T-helper 17 cell (primary cell): ENCODE measurements around the gene DGLUCY. TPM values are rescaled to one million over a fixed set of nuclear protein-coding genes. Genes with fewer than 3 reads are reported as not detected.

Source experiments
- ATAC-seq: fragments of 150-1000 bp; cut with Tn5 transposase; 2 replicates; pipeline ENCODE4 v1.10.0; 2021; ENCODE audit warnings: mild to moderate bottlenecking, moderate library complexity
- DNase-seq, 3 donors: peaks; one replicate each; pipeline versions ENCODE4 v3.0.0 to v3.0.0-alpha.2; 2020 to 2021
- H3K9me3 ChIP-seq: one replicate; pipeline ENCODE4 v1.7.0; 2013; ENCODE audit warnings: low read length, mild to moderate bottlenecking; ENCODE audit not compliant: control insufficient read depth, poor library complexity, severe bottlenecking
- H3K27ac Mint-ChIP-seq: one replicate; pipeline ENCODE4 v1.8.0; 2022; ENCODE audit warnings: mild to moderate bottlenecking, moderate library complexity, mixed read lengths
- H3K27me3 Mint-ChIP-seq: one replicate; pipeline ENCODE4 v1.8.0; 2022; ENCODE audit warnings: mixed read lengths
- H3K36me3 Mint-ChIP-seq: one replicate; pipeline ENCODE4 v1.8.0; 2022; ENCODE audit warnings: low read depth, mixed read lengths
- H3K4me1 Mint-ChIP-seq: one replicate; pipeline ENCODE4 v1.8.0; 2022; ENCODE audit warnings: mild to moderate bottlenecking, mixed read lengths
- H3K4me3 Mint-ChIP-seq: one replicate; pipeline ENCODE4 v1.8.0; 2022; ENCODE audit warnings: mild to moderate bottlenecking, moderate library complexity, mixed read lengths
- total RNA-seq, 4 donors: library from RNA in 2 of 4; stranded (reverse) in 2 of 4; gene quantifications; one replicate each; pipeline ENCODE4 v1.2.3 and lab custom pipeline; 2022 to 2026

DGLUCY gene
- total RNA-seq, 2 donors from 2014 or later = 81.7 to 86.0 TPM

GRCh38 chr14:91128699-91129098, 14.8 kb downstream of the DGLUCY start:
- Mint-ChIP-seq H3K4me3 (no peak overlapping the region), H3K36me3 (peaks cover 1% of the 10 kb centered on the region), H3K27me3 (no peaks in the 10 kb centered on the region), H3K4me1 (peaks cover 14% of the 10 kb centered on the region), H3K27ac (peak overlapping the region; percentile 27)
- DNase-seq (no peak), ATAC-seq (no peak)
- no peaks in the 10 kb centered on the region for H3K9me3 ChIP-seq

GRCh38 chr14:91129261-91129660, 15.4 kb downstream of the DGLUCY start:
- Mint-ChIP-seq H3K27me3 (no peaks in the 10 kb centered on the region), H3K27ac (no peak overlapping the region), H3K4me3 (no peak overlapping the region), H3K36me3 (peaks cover 5% of the 10 kb centered on the region), H3K4me1 (peaks cover 18% of the 10 kb centered on the region)
- H3K9me3 ChIP-seq = no peaks in the 10 kb centered on the region
- ATAC-seq = no peak
- no peak for DNase-seq

GRCh38 chr14:91135039-91135438, 21.2 kb downstream of the DGLUCY start:
- no peak overlapping the region for H3K27ac Mint-ChIP-seq
- no peak overlapping the region for H3K4me3 Mint-ChIP-seq
- no peaks in the 10 kb centered on the region for H3K27me3 Mint-ChIP-seq
- peaks cover 10% of the 10 kb centered on the region for H3K4me1 Mint-ChIP-seq
- H3K36me3 Mint-ChIP-seq = peaks cover 7% of the 10 kb centered on the region
- no peak for ATAC-seq
- H3K9me3 ChIP-seq = no peaks in the 10 kb centered on the region
- DNase-seq = no peak

- ATAC-seq (peak; percentile 63), DNase-seq (peak in 1 of 3 donors; percentile 35)
- Mint-ChIP-seq H3K4me1 (peaks cover 27% of the 10 kb centered on the region), H3K27ac (peak overlapping the region; percentile 79), H3K36me3 (peaks cover 6% of the 10 kb centered on the region), H3K4me3 (no peak overlapping the region), H3K27me3 (no peaks in the 10 kb centered on the region)
- H3K9me3 ChIP-seq = no peaks in the 10 kb centered on the region
These were observed 24.9 kb downstream of the DGLUCY start for GRCh38 chr14:91138511-91139359.

- H3K9me3 ChIP-seq = no peaks in the 10 kb centered on the region
- peaks cover 2% of the 10 kb centered on the region for H3K36me3 Mint-ChIP-seq
- ATAC-seq = no peak
- H3K27ac Mint-ChIP-seq = peak overlapping the region; percentile 1
- H3K27me3 Mint-ChIP-seq = no peaks in the 10 kb centered on the region
- no peak for DNase-seq
- peak overlapping the region; percentile 43 for H3K4me3 Mint-ChIP-seq
- H3K4me1 Mint-ChIP-seq = peaks cover 32% of the 10 kb centered on the region
These were observed 25.9 kb downstream of the DGLUCY start for GRCh38 chr14:91139776-91140175.

- DNase-seq (no peak), ATAC-seq (no peak)
- no peaks in the 10 kb centered on the region for H3K9me3 ChIP-seq
- Mint-ChIP-seq H3K4me3 (no peak overlapping the region), H3K27ac (peak overlapping the region; percentile 1), H3K27me3 (no peaks in the 10 kb centered on the region), H3K36me3 (no peaks in the 10 kb centered on the region), H3K4me1 (peaks cover 32% of the 10 kb centered on the region)
These were observed 26.8 kb downstream of the DGLUCY start for GRCh38 chr14:91140672-91141071.

- no peak for DNase-seq
- Mint-ChIP-seq H3K27ac (peak overlapping the region; percentile 16), H3K27me3 (no peaks in the 10 kb centered on the region), H3K4me1 (peaks cover 32% of the 10 kb centered on the region), H3K36me3 (no peaks in the 10 kb centered on the region), H3K4me3 (peak overlapping the region; percentile 28)
- ATAC-seq = peak; percentile 86
- H3K9me3 ChIP-seq = no peaks in the 10 kb centered on the region
These were observed 28.4 kb downstream of the DGLUCY start for GRCh38 chr14:91142214-91142668.

GRCh38 chr14:91143862-91144261, 30.0 kb downstream of the DGLUCY start:
- H3K36me3 Mint-ChIP-seq = no peaks in the 10 kb centered on the region
- peaks cover 32% of the 10 kb centered on the region for H3K4me1 Mint-ChIP-seq

GRCh38 chr14:91144425-91145145, 30.7 kb downstream of the DGLUCY start:
- Mint-ChIP-seq H3K4me1 (peaks cover 32% of the 10 kb centered on the region), H3K4me3 (no peak overlapping the region), H3K27ac (peak overlapping the region; percentile 74), H3K27me3 (no peaks in the 10 kb centered on the region), H3K36me3 (no peaks in the 10 kb centered on the region)
- no peaks in the 10 kb centered on the region for H3K9me3 ChIP-seq
- DNase-seq (no peak), ATAC-seq (no peak)

More at GRCh38 chr14:91143862-91144261, 30.0 kb downstream of the DGLUCY start:
- Mint-ChIP-seq H3K27ac (peak overlapping the region; percentile 74), H3K27me3 (no peaks in the 10 kb centered on the region), H3K4me3 (no peak overlapping the region)
- no peak for DNase-seq
- no peak for ATAC-seq
- H3K9me3 ChIP-seq = no peaks in the 10 kb centered on the region

GRCh38 chr14:91145391-91146160, 31.7 kb downstream of the DGLUCY start:
- H3K27ac Mint-ChIP-seq = peak overlapping the region; percentile 54
- peaks cover 26% of the 10 kb centered on the region for H3K4me1 Mint-ChIP-seq
- ATAC-seq (no peak), DNase-seq (no peak)
- no peaks in the 10 kb centered on the region for H3K9me3 ChIP-seq
- H3K4me3 Mint-ChIP-seq = no peak overlapping the region
- no peaks in the 10 kb centered on the region for H3K36me3 Mint-ChIP-seq
- H3K27me3 Mint-ChIP-seq = no peaks in the 10 kb centered on the region

- Mint-ChIP-seq H3K27ac (peak overlapping the region; percentile 54), H3K36me3 (peaks cover 2% of the 10 kb centered on the region), H3K4me1 (peaks cover 24% of the 10 kb centered on the region), H3K27me3 (no peaks in the 10 kb centered on the region), H3K4me3 (no peak overlapping the region)
- no peak for ATAC-seq
- no peak for DNase-seq
- H3K9me3 ChIP-seq = no peaks in the 10 kb centered on the region
These were observed 32.8 kb downstream of the DGLUCY start for GRCh38 chr14:91146661-91147060.

GRCh38 chr14:91149462-91149861, 35.6 kb downstream of the DGLUCY start:
- ATAC-seq (no peak), DNase-seq (no peak)
- H3K4me3 Mint-ChIP-seq = no peak overlapping the region
- H3K4me1 Mint-ChIP-seq = peaks cover 9% of the 10 kb centered on the region
- no peaks in the 10 kb centered on the region for H3K9me3 ChIP-seq
- no peaks in the 10 kb centered on the region for H3K27me3 Mint-ChIP-seq
- H3K36me3 Mint-ChIP-seq = peaks cover 2% of the 10 kb centered on the region
- H3K27ac Mint-ChIP-seq = no peak overlapping the region

- no peaks in the 10 kb centered on the region for H3K27me3 Mint-ChIP-seq
- ATAC-seq = no peak
- peaks cover 10% of the 10 kb centered on the region for H3K4me1 Mint-ChIP-seq
- H3K9me3 ChIP-seq = no peaks in the 10 kb centered on the region
- no peak for DNase-seq
- H3K36me3 Mint-ChIP-seq = peaks cover 2% of the 10 kb centered on the region
- H3K27ac Mint-ChIP-seq = no peak overlapping the region
- H3K4me3 Mint-ChIP-seq = no peak overlapping the region
These were observed 38.6 kb downstream of the DGLUCY start for GRCh38 chr14:91152499-91152898.
